Islet precursor cell (in vitro differentiated cells): ENCODE measurements around the gene NDUFS6.
A peak's percentile ranks its signal among the peaks of the same experiment; 100 is the strongest.
"Not testable (repeated sequence)": the region's sequence is repeated elsewhere in the genome, so short reads cannot be mapped to it uniquely, and the experiment has no call there.

Experiments used
- DNase-seq: peaks from one replicate; pipeline ENCODE4 v3.0.0-alpha.2; 2018

NDUFS6 gene

GRCh38 chr5:1835431-1835830, 34.2 kb downstream of the NDUFS6 start:
- DNase-seq, result no peak

GRCh38 chr5:1836176-1836890, 35.1 kb downstream of the NDUFS6 start:
- no peak for DNase-seq

- DNase-seq, result no peak
Observed at GRCh38 chr5:1836891-1837880, 36.0 kb downstream of the NDUFS6 start.

GRCh38 chr5:1838013-1838412, 36.8 kb downstream of the NDUFS6 start:
- DNase-seq, result no peak

GRCh38 chr5:1840071-1840547, 38.9 kb downstream of the NDUFS6 start:
- DNase-seq, result no peak

- DNase-seq, result peak; percentile 83
Observed at GRCh38 chr5:1840741-1841521, 39.7 kb downstream of the NDUFS6 start.

- no peak for DNase-seq
Observed at GRCh38 chr5:1842004-1842819, 41.0 kb downstream of the NDUFS6 start.

- not testable (repeated sequence) for DNase-seq
Observed at GRCh38 chr5:1843761-1844160, 42.6 kb downstream of the NDUFS6 start.

GRCh38 chr5:1844708-1845436, 43.7 kb downstream of the NDUFS6 start:
- DNase-seq, result no peak

- no peak for DNase-seq
Observed at GRCh38 chr5:1845696-1846095, 44.5 kb downstream of the NDUFS6 start.

- no peak for DNase-seq
Observed at GRCh38 chr5:1846583-1846982, 45.4 kb downstream of the NDUFS6 start.

- no peak for DNase-seq
Observed at GRCh38 chr5:1847056-1847455, 45.8 kb downstream of the NDUFS6 start.

- DNase-seq, result no peak
Observed at GRCh38 chr5:1847611-1848010, 46.4 kb downstream of the NDUFS6 start.

GRCh38 chr5:1850324-1851154, 49.3 kb downstream of the NDUFS6 start:
- no peak for DNase-seq

- no peak for DNase-seq
Observed at GRCh38 chr5:1851290-1851934, 50.2 kb downstream of the NDUFS6 start.

GRCh38 chr5:1852324-1852947, 51.2 kb downstream of the NDUFS6 start:
- DNase-seq, result no peak

- DNase-seq, result no peak
Observed at GRCh38 chr5:1853531-1853930, 52.3 kb downstream of the NDUFS6 start.

- no peak for DNase-seq
Observed at GRCh38 chr5:1855075-1855474, 53.9 kb downstream of the NDUFS6 start.

GRCh38 chr5:1855596-1855995, 54.4 kb downstream of the NDUFS6 start:
- DNase-seq, result no peak
